HT-29 (cell line): ENCODE data around the gene FN1. TPM values are rescaled to one million over a fixed set of nuclear protein-coding genes. Genes with fewer than 3 reads are reported as not detected.

Source experiments
- DNase-seq: peaks from one replicate; pipeline ENCODE4 v3.0.0-alpha.2; 2015; ENCODE audit warnings: low spot score
- total RNA-seq: library from RNA; depleted of rRNA; stranded (reverse); fragments of >200 nt; shearing (Covaris generic); gene quantifications from 2 replicates; pipeline ENCODE4 v1.2.3, GENCODE V29; 2014

The FN1 gene
- total RNA-seq, 1 experiment from 2014 or later, result 0.03 TPM

DNA sequence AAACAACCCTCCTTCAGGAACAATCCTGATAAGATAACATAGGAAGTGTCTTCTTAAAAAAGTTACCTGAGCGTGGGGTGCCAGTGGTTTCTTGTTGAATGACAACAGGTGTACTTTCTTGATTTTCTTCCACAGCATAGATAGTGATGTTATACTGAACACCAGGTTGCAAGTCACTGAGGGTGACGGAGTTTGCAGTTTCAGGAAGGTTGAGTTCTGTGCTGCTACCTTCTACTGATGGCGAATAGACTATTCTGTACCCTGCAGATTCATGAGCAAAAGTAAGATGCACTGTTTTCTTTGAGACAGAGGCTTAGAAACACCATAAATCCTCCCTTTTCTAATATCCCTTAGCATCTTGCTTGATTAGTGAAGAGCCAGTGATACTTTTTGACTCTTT, 28.8 kb downstream of the FN1 start:
- no peak for DNase-seq

DNA sequence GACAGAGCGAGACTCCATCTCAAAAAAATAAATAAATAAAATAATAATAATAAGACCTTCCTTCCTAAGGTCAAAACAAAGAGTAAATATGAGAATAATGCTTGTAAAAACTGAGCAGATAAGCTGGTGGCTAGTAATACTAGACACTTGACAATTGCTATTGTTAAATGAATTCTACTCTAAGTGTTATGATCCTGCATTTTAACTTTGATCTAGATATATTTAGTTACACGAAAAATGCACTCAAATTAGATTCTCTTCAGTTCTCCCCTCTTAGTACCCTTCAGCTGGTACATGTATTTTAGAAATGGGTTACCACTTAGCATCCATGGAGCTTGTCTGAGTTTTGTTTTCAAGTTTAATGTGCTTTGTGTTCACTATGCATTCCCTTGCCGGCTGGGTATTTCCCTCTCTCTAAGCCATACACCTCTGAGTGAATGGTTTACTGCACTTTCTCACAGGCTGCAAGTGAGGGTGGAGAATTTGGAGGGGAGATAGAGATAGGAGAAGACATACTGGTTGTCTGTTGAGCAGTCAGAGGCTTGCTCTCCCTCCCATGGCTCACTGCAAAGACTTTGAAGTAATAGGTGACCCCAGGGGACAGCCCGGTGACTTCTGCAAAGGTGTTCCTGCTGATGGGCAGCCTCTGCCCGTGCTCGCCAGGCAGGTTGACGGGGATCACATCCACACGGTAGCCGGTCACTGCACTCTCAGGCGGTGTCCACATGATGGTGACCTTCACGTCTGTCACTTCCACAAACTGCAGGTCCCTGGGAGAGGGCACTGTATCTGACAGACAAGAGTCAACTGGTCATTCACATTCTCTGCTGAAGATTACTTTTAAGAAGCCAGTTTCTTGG, 29.9 kb downstream of the FN1 start:
- DNase-seq, result no peak

DNA sequence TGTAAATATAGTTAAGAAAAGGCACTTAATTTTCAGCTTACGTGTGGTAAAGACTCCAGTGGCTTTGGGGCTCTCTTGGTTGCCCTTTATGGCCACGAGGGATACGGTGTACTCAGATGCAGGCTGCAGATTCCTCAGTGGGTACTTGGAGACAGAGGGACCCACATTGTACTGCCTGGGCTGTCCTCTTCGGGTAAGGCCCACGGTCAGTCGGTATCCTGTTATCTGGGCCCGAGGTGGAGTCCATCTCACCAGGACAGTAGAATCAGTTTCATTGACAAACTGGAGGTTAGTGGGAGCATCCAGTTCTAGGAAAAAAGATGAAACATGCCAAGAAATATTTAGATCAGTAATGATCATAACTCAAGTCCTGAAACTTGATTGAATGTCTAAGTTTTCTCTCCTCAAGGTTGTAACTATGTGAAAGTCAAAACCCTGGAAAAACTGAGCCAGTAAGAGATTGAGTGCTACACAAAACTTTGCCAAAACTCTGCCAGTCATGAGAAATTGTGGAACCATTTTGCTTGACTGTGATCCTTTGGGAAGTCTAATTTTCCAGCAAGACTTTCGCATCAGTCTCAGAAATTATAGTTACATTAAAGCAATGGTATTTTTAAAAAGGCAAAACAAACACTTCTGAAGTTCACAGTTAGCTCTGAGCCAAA, 31.4 kb downstream of the FN1 start:
- DNase-seq, result no peak

DNA sequence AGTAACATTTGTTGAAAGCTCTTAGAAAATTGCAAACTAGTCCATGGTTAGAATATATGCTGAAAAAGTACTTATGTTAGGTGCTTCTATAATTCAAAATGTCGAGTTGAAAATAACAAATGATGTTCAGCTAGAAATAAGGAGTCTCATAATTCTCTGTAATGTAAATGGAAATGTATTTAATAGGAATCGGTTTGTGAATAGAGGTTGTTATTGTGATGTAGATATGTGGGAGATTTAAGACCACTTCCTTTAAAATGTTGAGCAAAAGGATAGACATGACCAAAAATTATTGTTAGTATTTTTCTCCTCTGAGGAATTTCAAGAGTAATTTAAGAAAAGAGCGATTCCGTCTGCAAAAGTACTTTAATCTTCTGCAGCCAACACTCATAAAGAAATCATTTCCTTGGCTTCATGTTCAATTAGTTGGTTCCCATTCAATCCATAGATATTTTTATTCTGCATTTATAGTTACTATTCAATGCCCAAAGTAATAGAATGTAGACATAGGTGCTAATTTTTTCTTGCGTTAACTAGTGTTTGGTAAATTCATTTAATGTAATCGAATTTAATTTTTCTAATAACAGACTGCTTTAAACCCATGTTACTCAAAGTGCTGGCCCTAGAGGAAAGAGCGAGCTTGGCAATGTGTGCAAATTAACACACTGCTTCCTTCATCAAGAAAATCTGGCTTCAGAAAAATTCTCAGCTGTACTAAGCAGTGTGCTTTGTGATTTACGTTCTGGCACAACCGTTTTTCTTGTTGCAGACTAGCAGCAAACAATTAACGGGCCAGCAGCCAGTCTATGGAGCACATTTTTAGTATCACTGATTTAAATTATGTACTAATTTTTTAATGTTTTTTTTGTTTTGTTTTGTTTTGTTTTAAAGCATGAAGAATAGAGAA, 32.2 kb downstream of the FN1 start:
- no peak for DNase-seq

DNA sequence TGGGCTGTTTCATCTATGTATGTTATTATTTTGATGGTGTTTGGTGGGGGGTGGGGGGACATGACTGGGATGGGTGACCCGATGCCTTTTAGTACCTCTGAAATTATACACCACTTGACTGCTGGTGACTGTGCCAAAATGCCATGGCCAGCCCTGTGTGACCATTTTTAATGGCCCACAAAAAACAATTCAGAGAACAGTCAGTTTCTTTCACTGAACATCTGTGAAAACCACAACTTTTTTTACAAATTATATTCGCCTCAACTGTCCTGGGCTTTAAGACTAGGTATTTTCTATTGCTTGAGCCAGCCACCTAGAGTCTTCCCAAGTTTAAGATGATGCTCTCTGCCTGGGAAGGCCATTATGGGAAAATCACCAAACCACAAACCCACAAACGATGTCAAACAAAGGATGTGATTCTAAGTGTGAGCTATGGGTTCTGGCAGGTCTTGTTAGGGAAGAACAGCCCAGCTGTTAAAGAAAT, 33.9 kb downstream of the FN1 start:
- DNase-seq, result no peak

DNA sequence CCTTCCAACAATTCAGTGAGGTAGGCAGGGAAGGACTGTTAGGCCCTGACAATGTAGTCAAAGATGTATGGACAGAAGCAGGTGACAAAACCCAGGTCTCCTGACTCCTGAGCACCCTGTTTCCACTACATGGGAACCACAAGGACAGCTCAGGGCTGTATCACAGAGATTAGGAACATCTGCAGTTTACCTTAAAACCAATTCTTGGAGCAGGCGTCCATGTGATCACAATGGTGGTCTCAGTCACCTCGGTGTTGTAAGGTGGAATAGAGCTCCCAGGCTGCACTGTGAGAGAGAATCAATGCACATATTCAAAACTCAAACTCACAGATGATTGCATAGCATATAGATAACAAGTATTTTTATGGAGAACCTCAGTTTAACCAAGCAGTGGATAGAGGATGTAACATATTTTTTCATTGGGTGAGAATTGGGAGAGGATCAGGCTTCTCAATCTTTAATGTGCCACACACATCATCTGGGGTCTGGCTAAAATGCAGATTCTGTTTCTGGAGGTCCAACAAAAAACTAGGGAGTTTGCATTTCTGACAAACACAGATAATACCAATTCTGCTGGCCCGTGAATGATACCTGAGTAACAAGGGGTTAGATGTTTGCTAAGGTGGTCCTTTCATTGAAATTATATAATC, 36.7 kb downstream of the FN1 start:
- no peak for DNase-seq

DNA sequence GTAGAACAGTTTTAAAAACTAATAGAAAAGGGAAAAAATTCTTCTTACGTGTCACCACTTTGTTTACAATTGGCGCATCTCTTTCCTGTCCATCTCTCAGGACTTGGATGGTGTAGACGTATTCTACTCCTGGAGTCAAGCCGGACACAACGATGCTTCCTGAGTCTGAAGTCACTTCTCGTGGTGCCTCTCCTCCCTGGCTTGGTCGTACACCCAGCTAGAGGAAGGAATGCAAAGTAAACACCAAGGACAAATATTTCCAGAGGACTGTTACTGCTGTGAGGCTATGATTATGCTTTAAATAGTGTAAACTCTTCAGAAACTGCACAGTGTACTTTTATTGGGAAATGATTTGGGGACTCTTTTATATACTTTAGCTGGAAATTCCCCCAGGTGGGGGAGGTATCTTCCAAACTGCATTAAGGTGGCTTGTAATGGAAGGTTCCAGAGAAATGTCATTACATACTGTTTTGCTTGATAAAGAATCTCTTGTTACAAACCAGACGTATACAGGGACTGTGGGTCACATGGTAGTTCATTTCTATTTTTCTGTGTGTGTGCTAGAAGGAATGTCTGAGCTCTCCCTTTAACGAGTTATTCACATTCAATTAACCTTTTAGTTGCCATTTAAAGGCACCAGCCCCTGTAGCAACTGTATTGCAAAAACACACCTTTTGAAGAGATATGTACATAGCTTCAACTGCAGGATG, 38.1 kb downstream of the FN1 start:
- DNase-seq, result no peak

DNA sequence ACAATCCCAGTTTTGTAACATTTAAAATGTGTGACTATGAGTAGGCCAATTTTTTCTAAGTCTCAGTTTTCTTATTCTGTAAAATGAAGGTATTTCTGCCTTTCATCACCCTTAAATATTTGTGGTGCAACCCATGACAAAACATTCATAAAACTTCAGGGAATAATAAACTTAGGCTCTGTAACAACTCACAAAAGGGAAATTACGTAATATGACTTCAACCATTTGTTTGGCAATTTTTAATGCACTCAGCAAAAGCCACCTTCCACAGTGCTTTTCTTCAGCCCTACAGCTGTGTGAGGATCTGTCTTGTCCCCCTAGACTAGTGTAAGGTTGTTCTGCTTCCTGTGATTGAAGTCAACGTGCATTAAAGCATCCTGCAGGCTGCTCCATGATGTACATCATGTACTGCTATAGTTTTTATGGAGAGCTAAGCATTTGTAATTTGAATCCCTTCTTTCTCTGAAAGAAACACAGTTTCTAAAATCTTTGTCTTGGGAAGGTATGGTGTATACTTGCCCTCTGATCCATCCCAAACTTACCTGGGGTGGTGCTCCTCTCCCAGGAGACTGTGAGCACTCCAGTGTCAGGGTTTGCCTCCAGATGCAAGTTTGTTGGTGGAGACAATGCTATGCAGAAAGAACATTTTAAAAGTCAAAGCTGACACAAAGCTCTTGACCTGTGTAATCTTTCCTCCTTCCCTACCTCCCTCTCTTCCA, 39.1 kb downstream of the FN1 start:
- no peak for DNase-seq

DNA sequence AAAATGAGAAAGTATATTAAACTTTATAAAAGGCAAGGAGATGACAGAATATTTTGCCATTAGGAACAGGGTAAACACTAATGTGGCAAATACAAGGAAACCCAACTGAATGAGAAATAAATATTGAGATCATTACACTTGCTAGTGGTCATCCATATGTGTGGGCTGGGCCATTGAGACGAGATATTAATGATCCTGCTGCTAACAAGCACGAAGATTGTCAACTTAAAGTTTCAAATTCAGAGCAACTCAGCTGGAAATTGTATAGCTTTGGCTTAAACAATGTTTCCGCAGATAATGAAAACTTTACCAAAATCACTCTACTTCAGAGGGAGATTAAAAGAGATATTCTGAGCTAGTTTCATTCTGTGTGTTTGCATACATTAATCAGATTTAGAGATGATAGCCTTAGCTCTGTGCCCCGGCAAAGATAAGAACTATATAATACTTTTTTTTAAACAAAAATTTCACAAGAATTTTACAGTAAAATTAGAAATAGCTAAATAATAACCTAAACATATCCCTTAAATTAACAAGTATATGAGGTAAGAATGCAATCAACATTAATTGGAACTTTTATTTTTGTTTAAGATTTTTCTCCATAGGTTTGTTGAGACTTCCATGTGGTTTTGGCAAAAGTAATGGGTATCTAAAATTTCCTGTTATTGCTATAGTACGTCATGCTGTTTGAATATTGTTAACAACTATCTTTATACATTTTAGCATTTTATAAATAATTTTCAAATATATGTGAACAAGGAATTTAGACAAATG, 40.0 kb downstream of the FN1 start:
- no peak for DNase-seq

DNA sequence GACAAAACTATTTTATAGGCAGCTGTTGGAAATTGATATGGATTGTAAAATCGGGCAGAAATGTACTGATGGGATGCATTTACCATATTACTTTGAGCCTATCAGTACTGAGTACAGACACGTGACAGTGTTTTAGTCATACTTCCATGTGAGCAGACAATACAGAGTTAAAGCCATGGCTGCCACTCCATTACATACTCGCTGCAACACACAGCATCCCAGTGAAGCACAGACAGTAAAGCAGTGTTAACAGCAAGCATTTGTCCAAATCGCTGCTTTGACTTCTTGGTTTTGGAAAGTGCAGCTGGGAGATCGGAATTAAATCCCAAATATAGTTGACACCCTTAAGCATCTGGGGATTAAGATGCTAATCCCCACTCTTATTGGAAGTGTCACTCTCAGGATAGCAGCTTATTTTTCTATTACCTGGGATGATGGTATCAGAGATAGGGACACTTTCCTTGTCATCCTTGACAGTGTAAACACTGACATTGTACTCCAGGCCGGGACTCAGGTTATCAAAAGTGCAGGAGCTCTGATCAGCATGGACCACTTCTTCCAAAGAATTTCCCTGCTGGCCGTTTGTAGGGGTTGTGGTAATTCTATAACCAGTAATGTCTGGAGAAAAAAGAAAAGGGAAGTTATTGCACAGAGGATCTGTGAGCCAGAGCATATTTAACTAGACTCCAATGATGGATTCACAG, 41.6 kb downstream of the FN1 start:
- no peak for DNase-seq

DNA sequence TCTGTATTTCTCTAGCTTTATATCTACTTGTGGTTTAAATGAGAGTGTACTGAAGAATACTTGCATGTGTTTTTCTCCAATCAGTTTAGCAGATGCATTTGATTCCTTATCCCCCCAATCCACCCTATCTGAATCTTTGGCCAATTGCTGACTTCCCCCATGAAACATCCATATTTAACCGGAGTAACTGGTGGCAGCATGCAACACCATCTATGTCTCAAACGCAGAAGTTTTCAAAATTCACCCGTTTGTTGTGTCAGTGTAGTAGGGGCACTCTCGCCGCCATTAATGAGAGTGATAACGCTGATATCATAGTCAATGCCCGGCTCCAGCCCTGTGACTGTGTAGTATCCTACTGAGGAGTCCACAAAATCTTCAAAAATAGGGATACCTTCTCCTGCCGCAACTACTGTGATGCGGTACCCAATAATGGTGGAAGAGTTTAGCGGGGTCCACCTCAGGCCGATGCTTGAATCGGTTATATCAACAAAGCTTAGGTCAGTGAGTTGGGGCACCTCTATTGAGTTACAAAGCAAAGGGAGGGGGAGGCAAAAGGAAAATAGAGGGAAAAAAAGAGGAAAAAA, 43.1 kb downstream of the FN1 start:
- no peak for DNase-seq

DNA sequence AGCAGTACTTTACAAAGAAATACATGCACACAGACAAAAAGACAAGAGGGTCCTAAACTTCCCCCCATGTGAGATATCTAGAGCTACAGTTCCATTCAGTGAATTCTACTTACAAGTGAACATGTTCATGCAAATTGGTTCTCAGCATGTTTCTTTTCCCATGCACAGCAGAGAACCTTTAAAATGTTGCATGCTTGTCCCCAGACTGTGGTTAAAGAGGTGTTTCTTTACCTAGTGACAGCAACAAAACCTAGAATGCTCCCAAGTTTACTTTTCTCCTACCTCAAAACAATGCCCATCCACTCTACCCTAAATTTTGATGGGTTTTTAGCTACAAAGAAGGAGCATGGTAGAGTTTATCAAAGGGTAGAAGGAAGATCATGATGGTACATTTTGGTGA, 43.7 kb downstream of the FN1 start:
- DNase-seq, result no peak

DNA sequence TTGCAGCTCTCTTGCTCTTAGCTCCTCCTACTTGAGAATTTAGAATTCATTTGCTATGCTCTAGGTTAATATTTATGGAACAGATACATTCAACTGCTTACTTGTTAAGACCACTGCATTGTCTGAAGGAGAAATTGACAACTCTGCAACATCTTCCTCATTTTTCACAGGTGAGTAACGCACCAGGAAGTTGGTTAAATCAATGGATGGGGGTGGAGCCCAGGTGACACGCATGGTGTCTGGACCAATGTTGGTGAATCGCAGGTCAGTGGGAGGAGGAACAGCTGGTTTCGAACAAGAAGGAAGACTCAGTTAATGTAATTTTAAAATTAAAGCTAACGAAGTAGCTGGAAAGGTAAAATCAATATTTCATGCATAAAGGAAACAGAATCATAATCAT, 44.3 kb downstream of the FN1 start:
- DNase-seq, result peak; percentile 7

DNA sequence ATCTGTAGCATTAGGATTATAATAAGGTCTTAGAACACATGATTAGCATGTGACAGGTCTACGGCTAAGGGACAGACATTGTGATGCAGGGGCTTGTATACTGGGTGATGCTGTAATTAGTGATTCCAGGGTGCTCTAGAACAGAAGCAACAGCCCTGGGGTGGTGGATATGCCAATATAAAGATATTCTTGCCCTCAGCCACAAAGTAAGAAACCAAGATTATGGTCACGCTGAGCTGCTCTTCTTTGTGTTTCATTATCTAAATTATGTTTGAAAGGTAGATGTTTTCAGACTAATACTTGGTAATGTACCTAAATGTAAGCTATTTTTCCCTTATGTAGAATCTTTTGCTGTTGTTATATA, 45.3 kb downstream of the FN1 start:
- no peak for DNase-seq

DNA sequence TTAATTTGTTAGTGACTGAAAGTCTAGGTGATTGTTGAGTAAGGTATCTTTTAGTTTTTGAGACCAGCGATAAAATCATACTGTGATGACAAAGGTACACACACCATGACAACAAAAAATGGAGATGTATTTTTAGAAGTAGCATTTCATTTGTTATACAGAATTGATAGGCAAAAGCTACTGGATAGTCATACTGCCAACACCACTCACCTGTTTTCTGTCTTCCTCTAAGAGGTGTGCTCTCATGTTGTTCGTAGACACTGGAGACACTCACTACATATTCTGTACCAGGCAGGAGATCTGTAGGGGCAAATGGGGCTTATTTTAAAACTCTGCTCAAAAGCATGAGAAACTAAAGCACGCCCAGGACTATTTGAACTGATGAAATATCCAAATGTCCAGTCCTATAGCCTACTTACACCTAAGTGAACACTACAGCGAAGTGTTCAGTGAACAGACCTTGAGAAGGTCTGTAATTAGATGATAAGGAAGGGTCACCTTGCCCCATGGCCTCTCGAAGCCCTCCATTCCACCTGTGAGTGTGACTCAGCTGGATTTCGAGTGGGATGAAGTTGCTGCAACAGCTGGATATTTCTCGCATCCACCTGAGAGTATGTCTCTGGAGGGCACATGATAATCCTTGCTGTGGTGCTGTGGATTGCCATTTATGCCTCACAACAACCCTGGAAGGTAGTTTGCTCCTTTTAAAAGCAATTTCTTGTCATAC, 47.7 kb downstream of the FN1 start:
- no peak for DNase-seq

DNA sequence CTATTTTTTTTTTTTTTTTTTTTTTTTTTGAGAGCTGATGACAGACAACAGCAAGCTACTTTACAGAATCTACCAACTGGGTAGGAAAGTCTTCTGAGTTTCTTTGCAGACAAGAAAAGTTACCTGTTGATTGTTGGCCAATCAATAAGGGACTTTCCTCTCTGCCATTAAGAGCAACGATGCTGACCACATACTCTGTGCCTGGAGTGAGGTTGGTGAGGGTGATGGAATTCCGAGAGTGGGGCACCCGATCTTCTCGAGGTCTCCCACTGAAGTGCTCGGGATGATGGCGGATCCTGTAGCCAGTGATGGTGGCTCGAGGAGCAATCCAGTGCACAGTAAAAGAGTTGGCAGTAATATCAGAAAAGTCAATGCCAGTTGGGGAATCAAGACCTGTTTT, 49.3 kb downstream of the FN1 start:
- DNase-seq, result no peak

DNA sequence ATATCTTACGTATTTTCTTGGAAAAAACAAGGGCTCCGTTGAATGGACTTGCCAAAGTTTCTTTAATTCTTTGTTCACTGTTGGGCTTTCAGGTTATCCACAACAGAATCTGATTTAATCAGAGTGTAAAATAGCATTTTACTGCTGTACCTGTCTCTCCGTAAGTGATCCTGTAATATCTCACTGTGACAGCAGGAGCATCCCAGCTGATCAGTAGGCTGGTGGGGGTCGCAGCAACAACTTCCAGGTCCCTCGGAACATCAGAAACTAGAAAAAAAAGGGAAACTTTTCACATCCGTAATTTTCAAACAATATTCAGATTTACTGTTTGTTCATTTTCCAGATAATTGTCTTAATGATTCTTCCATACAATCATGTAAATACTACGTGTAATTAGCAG, 51.2 kb downstream of the FN1 start:
- no peak for DNase-seq
